KMS-11 (cell line): ENCODE measurements around the gene EGFL7.

Source experiments
- H2AFZ ChIP-seq: fragments of 200-600 bp; sonication (generic); 2 replicates; pipeline ENCODE4 v1.6.1; 2016; ENCODE audit warnings: antibody characterized with exemption, mixed run types, low read depth
- H3K27ac ChIP-seq: fragments of 200-600 bp; sonication (generic); 2 replicates; pipeline ENCODE4 v1.6.1; 2016; ENCODE audit warnings: mild to moderate bottlenecking, mixed run types
- H3K27me3 ChIP-seq: fragments of 200-600 bp; sonication (generic); 2 replicates; pipeline ENCODE4 v1.6.1; 2017; ENCODE audit warnings: mild to moderate bottlenecking, low read depth, mixed run types, moderate library complexity; ENCODE audit not compliant: insufficient read depth
- H3K36me3 ChIP-seq: fragments of 200-600 bp; sonication (generic); 2 replicates; pipeline ENCODE4 v1.6.1; 2017; ENCODE audit warnings: mild to moderate bottlenecking, mixed run types; ENCODE audit not compliant: insufficient read depth
- H3K4me1 ChIP-seq: fragments of 200-600 bp; sonication (generic); 2 replicates; pipeline ENCODE4 v1.6.1; 2016; ENCODE audit warnings: mild to moderate bottlenecking, low read depth, mixed run types; ENCODE audit not compliant: poor library complexity, severe bottlenecking
- H3K4me2 ChIP-seq: fragments of 200-600 bp; sonication (generic); 2 replicates; pipeline ENCODE4 v1.7.0; 2016; ENCODE audit warnings: mild to moderate bottlenecking, mixed run types
- H3K4me3 ChIP-seq: fragments of 200-600 bp; sonication (generic); IDR thresholded peaks from 2 replicates; pipeline ENCODE4 v1.6.1; 2017; ENCODE audit warnings: low read depth, low read length, mixed read lengths; ENCODE audit not compliant: insufficient read depth
- H3K79me2 ChIP-seq: fragments of 200-600 bp; sonication (generic); 2 replicates; pipeline ENCODE4 v1.6.1; 2016; ENCODE audit warnings: low read depth, mixed run types; ENCODE audit not compliant: insufficient read depth
- H3K9ac ChIP-seq: fragments of 200-600 bp; sonication (generic); 2 replicates; pipeline ENCODE4 v1.6.1; 2016; ENCODE audit warnings: mild to moderate bottlenecking, mixed run types
- H4K20me1 ChIP-seq: fragments of 200-600 bp; sonication (generic); 2 replicates; pipeline ENCODE4 v1.6.1; 2016; ENCODE audit warnings: mild to moderate bottlenecking, mixed run types; ENCODE audit not compliant: insufficient read depth
- TF ChIP-seq, protein P1 (sequence below): fragments of 200-600 bp; sonication (generic); conservative IDR thresholded peaks from 2 replicates; pipeline ENCODE4 v1.6.1; 2017; ENCODE audit warnings: low read depth, mild to moderate bottlenecking, antibody characterized with exemption, low read length, moderate library complexity, mixed read lengths

The EGFL7 gene

DNA sequence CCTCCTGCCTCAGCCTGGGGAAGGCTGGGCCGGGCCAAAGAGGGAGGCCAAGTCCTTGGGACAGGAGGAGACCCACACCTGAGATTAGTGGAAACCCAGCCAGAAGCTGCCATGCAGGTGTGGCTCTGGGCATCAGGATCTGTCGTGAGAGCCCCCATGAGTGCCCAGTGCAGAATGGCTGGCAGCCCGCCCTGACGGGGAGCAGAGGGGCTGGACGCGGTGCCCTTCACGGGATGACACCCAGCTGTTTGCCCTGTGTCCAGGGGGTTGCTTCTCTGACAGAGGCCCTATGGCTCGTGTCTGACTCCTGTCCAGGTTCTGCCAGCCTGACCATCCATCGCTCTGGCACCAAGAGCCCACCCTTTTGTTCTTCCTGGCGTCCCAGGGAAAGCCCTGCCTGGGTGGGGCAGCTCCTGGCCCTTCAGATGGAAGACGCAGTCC, 58.2 kb downstream of the EGFL7 start:
- no peak overlapping the region for H3K4me3 ChIP-seq
- no peak overlapping the region for H3K9ac ChIP-seq
- peaks cover 8% of the 10 kb centered on the region; the same call in 1 of the 2 replicates for H3K79me2 ChIP-seq
- H4K20me1 ChIP-seq, result peaks cover 19% of the 10 kb centered on the region
- no peaks in the 10 kb centered on the region for H3K27me3 ChIP-seq
- H3K36me3 ChIP-seq, result no peaks in the 10 kb centered on the region; the same call in 1 of the 2 replicates
- no peak overlapping the region for H3K27ac ChIP-seq
- TF ChIP-seq, protein P1, sequence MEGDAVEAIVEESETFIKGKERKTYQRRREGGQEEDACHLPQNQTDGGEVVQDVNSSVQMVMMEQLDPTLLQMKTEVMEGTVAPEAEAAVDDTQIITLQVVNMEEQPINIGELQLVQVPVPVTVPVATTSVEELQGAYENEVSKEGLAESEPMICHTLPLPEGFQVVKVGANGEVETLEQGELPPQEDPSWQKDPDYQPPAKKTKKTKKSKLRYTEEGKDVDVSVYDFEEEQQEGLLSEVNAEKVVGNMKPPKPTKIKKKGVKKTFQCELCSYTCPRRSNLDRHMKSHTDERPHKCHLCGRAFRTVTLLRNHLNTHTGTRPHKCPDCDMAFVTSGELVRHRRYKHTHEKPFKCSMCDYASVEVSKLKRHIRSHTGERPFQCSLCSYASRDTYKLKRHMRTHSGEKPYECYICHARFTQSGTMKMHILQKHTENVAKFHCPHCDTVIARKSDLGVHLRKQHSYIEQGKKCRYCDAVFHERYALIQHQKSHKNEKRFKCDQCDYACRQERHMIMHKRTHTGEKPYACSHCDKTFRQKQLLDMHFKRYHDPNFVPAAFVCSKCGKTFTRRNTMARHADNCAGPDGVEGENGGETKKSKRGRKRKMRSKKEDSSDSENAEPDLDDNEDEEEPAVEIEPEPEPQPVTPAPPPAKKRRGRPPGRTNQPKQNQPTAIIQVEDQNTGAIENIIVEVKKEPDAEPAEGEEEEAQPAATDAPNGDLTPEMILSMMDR, result no peak
- H2AFZ ChIP-seq, result no peak overlapping the region
- H3K4me2 ChIP-seq, result no peak overlapping the region
- peaks cover 6% of the 10 kb centered on the region for H3K4me1 ChIP-seq

DNA sequence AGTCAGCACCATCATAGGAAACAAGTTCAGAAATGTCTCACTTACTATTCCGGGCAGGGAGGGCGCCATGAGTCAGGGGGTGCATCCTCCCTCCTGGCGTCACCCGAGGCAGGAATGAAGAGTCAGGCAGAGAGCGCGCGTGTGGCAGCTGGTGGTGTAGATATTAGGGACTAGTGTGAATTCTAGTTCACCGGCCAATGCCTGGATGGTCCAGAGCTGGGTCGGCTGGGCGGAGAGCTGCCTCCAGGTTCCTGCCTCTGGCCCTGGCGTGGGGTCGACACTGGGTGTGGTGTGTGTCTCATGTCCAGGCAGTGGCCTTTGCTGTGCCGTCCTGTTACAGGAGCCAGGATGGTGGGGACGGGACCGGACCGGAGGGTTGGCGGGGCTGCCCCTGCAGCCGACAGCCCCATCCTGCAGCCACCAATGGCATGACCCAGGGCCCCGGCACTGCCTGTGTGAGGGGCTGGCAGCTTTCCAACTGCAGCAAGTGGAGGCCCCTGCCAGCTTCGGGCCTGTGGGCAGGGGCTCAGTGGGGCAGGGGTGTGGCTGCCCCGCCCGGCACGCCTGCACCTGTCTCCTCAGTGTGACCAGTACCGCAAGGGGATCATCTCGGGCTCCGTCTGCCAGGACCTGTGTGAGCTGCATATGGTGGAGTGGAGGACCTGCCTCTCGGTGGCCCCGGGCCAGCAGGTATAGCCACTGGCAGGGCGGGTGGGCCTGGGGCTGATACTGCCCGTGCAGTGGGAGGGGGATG, 58.8 kb downstream of the EGFL7 start:
- H3K27ac ChIP-seq, result no peak overlapping the region
- H3K79me2 ChIP-seq, result peaks cover 14% of the 10 kb centered on the region
- H3K27me3 ChIP-seq, result no peaks in the 10 kb centered on the region
- no peak overlapping the region for H3K4me3 ChIP-seq
- TF ChIP-seq, protein P1, result no peak
- H2AFZ ChIP-seq, result no peak overlapping the region
- H4K20me1 ChIP-seq, result peaks cover 25% of the 10 kb centered on the region
- H3K4me2 ChIP-seq, result no peak overlapping the region
- H3K4me1 ChIP-seq, result peaks cover 11% of the 10 kb centered on the region
- no peaks in the 10 kb centered on the region; the same call in 1 of the 2 replicates for H3K36me3 ChIP-seq
- no peak overlapping the region for H3K9ac ChIP-seq
